Caco-2 (cell line): ENCODE data around the gene USP24. TPM values are rescaled to one million over a fixed set of nuclear protein-coding genes. Genes with fewer than 3 reads are reported as not detected.

ENCODE experiments used
- BruUV-seq: library from RNA; stranded (reverse); fragments of 400-500 nt; replicated peaks from 2 replicates; lab custom pipeline; 2021; lab: Mats Ljungman, UMichigan
- CTCF ChIA-PET: fragments of 300-600 bp; sonication (Branson Sonifier 250); formaldehyde crosslinking; loops from one replicate; lab custom pipeline; 2022; ENCODE audit warnings: antibody characterized with exemption; lab: Charles Lee
- POLR2A ChIA-PET: fragments of 300-600 bp; sonication (Branson Sonifier 250); formaldehyde crosslinking; loops from one replicate; lab custom pipeline; 2022; ENCODE audit warnings: antibody characterized with exemption; lab: Charles Lee
- DNase-seq, 2 experiments: peaks; one replicate each; pipeline versions ENCODE4 v3.0.0 to v3.0.0-alpha.2; 2020 to 2022
- H3K27me3 ChIP-seq: replicated peaks from 2 replicates; pipeline ENCODE4 v1.6.0; 2011; ENCODE audit warnings: low read length; ENCODE audit not compliant: control insufficient read depth, insufficient read depth
- H3K36me3 ChIP-seq: 2 replicates; pipeline ENCODE4 v1.5.1; 2011; ENCODE audit warnings: low read length; ENCODE audit not compliant: control insufficient read depth, insufficient read depth
- H3K4me1 ChIP-seq: fragments of 250-450 bp; sonication (Bioruptor Pico); 2 replicates; pipeline ENCODE4 v1.5.1; 2020; ENCODE audit warnings: mild to moderate bottlenecking
- H3K4me3 ChIP-seq: 2 replicates; pipeline ENCODE4 v1.5.1; 2011; ENCODE audit warnings: low read depth, mild to moderate bottlenecking, control low read depth, low read length
- H3K9me3 ChIP-seq: fragments of 250-450 bp; sonication (Bioruptor Pico); 2 replicates; pipeline ENCODE4 v1.5.1; 2020; ENCODE audit warnings: mild to moderate bottlenecking, moderate library complexity
- H3K27ac Mint-ChIP-seq: one replicate; pipeline ENCODE4 v1.8.0; 2022; ENCODE audit warnings: mixed read lengths; ENCODE audit not compliant: unreplicated experiment
- H3K27me3 Mint-ChIP-seq: one replicate; pipeline ENCODE4 v1.8.0; 2022; ENCODE audit warnings: mixed read lengths; ENCODE audit not compliant: insufficient read depth, unreplicated experiment
- H3K36me3 Mint-ChIP-seq: one replicate; pipeline ENCODE4 v1.8.0; 2022; ENCODE audit warnings: mild to moderate bottlenecking, mixed read lengths; ENCODE audit not compliant: insufficient read depth, unreplicated experiment
- H3K4me1 Mint-ChIP-seq: one replicate; pipeline ENCODE4 v1.8.0; 2022; ENCODE audit warnings: low read depth, mixed read lengths; ENCODE audit not compliant: unreplicated experiment
- H3K4me3 Mint-ChIP-seq: one replicate; pipeline ENCODE4 v1.8.0; 2022; ENCODE audit warnings: mild to moderate bottlenecking, moderate library complexity, mixed read lengths; ENCODE audit not compliant: unreplicated experiment
- H3K9me3 Mint-ChIP-seq: one replicate; pipeline ENCODE4 v1.8.0; 2022; ENCODE audit warnings: mixed read lengths; ENCODE audit not compliant: unreplicated experiment
- intact Hi-C: fragments of 100-400 bp; cut with micrococcal nuclease; formaldehyde crosslinking; loops from one replicate; pipeline ENCODE4 v1.10.0; 2022; ENCODE audit not compliant: unreplicated experiment
- total RNA-seq: library from RNA; stranded (reverse); gene quantifications from 2 replicates; pipeline ENCODE4 v1.2.3, GENCODE V29; 2022
- TF ChIP-seq, protein P1 (sequence below), 2 experiments: fragments of 200-600 bp in 1 of 2; IDR thresholded peaks; 1 replicate in 1 of 2; 2 replicates in 1 of 2; pipeline versions ENCODE4 v1.5.1 to v1.8.0; 2011 to 2022; ENCODE audit warnings: antibody characterized with exemption in 1 of 2, control low read depth in 1 of 2, inconsistent platforms in 1 of 2, low read depth in 1 of 2, low read length in 1 of 2, mild to moderate bottlenecking in 1 of 2, moderate library complexity in 1 of 2; ENCODE audit not compliant: insufficient read depth in 1 of 2, severe bottlenecking in 1 of 2, unreplicated experiment in 1 of 2

Gene USP24
- total RNA-seq, 1 experiment from 2014 or later, result 34.7 TPM

DNA sequence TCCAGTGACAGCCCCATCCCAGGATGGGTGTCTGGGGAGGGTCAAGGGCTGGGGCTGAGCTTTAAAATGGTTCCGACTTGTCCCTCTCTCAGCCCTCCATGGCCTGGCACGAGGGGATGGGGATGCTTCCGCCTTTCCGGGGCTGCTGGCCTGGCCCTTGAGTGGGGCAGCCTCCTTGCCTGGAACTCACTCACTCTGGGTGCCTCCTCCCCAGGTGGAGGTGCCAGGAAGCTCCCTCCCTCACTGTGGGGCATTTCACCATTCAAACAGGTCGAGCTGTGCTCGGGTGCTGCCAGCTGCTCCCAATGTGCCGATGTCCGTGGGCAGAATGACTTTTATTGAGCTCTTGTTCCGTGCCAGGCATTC is 151.6 kb downstream of the USP24 start:
- BruUV-seq, result no TSS peak
- H3K9me3 Mint-ChIP-seq, result no peaks in the 10 kb centered on the region
- no peaks in the 10 kb centered on the region for H3K27me3 ChIP-seq
- no peak overlapping the region for H3K4me3 ChIP-seq
- H3K27ac Mint-ChIP-seq, result no peak overlapping the region
- H3K36me3 ChIP-seq, result no peaks in the 10 kb centered on the region; the same call in 1 of the 2 replicates
- DNase-seq, result no peak
- intact Hi-C loops, result no loop called here
- no peaks in the 10 kb centered on the region for H3K9me3 ChIP-seq
- H3K4me1 Mint-ChIP-seq, result no peaks in the 10 kb centered on the region
- ChIA-PET CTCF (interaction anchor here (0.8 kb wide), 1 partner anchor 119 kb away, joined by 4 read pairs; no protein-coding TSS in a partner anchor), POLR2A (no interaction called here)
- TF ChIP-seq, protein P1, sequence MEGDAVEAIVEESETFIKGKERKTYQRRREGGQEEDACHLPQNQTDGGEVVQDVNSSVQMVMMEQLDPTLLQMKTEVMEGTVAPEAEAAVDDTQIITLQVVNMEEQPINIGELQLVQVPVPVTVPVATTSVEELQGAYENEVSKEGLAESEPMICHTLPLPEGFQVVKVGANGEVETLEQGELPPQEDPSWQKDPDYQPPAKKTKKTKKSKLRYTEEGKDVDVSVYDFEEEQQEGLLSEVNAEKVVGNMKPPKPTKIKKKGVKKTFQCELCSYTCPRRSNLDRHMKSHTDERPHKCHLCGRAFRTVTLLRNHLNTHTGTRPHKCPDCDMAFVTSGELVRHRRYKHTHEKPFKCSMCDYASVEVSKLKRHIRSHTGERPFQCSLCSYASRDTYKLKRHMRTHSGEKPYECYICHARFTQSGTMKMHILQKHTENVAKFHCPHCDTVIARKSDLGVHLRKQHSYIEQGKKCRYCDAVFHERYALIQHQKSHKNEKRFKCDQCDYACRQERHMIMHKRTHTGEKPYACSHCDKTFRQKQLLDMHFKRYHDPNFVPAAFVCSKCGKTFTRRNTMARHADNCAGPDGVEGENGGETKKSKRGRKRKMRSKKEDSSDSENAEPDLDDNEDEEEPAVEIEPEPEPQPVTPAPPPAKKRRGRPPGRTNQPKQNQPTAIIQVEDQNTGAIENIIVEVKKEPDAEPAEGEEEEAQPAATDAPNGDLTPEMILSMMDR (IDR thresholded peaks at IDR 0.05; ENCODE audit: insufficient read depth in 1 of 2, low read depth in 1 of 2, low read length in 1 of 2, severe bottlenecking in 1 of 2, unreplicated experiment in 1 of 2), result no peak
- peaks cover 38% of the 10 kb centered on the region for H3K36me3 Mint-ChIP-seq
- H3K4me1 ChIP-seq, result no peaks in the 10 kb centered on the region
- H3K4me3 Mint-ChIP-seq, result no peak overlapping the region
- no peaks in the 10 kb centered on the region for H3K27me3 Mint-ChIP-seq

DNA sequence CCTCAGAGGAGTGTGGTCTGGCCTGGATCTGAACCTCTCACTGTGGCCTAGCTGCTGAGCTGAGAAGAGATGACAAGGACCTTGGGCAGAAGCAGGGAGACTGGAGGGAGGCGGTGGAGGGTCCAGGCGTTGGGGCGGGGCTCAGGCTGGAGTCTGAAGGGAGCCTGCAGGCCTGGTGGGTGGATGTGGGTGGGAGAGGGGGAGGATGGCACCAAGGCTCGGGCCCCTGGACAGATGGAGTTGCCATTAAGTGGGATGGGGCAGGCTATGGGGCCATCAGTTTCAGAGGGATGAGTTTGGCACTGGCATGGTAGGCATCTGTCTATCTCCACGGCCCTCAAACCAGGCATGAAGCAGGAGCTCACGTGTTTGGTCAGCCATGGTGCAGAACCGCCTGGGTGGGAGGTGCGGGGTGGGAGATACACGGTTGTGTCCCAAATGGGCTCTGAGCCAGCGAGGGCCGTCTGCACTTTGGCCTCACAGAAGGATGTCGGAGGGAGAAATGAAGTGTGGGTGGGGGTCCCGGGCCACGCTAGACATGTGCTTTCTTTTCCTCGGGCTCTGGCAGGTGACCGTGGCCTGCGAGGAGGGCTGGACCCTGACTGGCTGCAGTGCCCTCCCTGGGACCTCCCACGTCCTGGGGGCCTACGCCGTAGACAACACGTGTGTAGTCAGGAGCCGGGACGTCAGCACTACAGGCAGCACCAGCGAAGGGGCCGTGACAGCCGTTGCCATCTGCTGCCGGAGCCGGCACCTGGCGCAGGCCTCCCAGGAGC is 152.2 kb downstream of the USP24 start:
- CTCF ChIA-PET, result interaction anchor here (0.8 kb wide), 1 partner anchor 118 kb away, joined by 4 read pairs; no protein-coding TSS in a partner anchor
- Mint-ChIP-seq H3K9me3 (no peaks in the 10 kb centered on the region), H3K4me1 (no peaks in the 10 kb centered on the region), H3K36me3 (peaks cover 38% of the 10 kb centered on the region), H3K27me3 (no peaks in the 10 kb centered on the region), H3K4me3 (no peak overlapping the region), H3K27ac (no peak overlapping the region)
- no peak for DNase-seq
- Histone ChIP-seq H3K36me3 (no peaks in the 10 kb centered on the region; the same call in 1 of the 2 replicates), H3K9me3 (no peaks in the 10 kb centered on the region), H3K4me1 (no peaks in the 10 kb centered on the region), H3K27me3 (no peaks in the 10 kb centered on the region), H3K4me3 (no peak overlapping the region)
- intact Hi-C loops, result no loop called here
- TF ChIP-seq, protein P1 (IDR thresholded peaks at IDR 0.05; ENCODE audit: insufficient read depth in 1 of 2, low read depth in 1 of 2, low read length in 1 of 2, severe bottlenecking in 1 of 2, unreplicated experiment in 1 of 2), result no peak
- POLR2A ChIA-PET, result no interaction called here
- BruUV-seq, result no TSS peak

DNA sequence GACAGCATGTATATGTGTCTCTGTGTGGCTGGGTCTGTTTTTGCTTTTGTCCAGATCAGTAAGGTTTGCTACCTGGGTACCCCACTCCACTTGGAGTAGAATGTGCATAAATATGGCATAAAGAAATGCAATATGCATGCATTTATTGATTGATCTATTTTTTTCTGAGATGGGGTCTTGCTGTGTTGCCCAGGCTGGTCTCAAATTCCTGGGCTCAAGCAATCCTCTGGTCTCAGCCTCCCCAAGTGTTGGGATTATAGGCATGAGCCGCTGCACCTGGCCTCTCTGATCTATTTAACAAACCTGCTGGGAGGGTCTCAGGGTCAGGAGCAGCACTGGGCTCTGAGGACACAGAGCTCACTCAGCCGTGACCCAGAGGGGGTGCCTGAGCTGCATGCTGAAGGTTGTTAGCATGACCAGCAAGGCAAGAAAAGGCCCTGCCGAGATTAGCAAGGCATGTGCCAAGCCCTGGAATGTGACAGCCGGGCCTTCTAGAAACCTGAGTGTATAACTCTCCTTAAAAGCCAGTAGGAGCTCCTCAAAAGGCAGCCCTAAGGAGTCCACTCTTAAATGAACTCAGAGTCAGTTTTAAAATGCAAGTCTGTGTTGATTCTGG is 153.3 kb downstream of the USP24 start:
- BruUV-seq, result no TSS peak
- Mint-ChIP-seq H3K9me3 (no peaks in the 10 kb centered on the region), H3K4me1 (no peaks in the 10 kb centered on the region), H3K27me3 (no peaks in the 10 kb centered on the region), H3K27ac (no peak overlapping the region), H3K36me3 (peaks cover 40% of the 10 kb centered on the region), H3K4me3 (no peak overlapping the region)
- Histone ChIP-seq H3K36me3 (no peaks in the 10 kb centered on the region; the same call in 1 of the 2 replicates), H3K27me3 (no peaks in the 10 kb centered on the region), H3K9me3 (no peaks in the 10 kb centered on the region), H3K4me3 (no peak overlapping the region), H3K4me1 (no peaks in the 10 kb centered on the region)
- DNase-seq, result no peak
- ChIA-PET POLR2A (no interaction called here), CTCF (no interaction called here)
- TF ChIP-seq, protein P1 (IDR thresholded peaks at IDR 0.05; ENCODE audit: insufficient read depth in 1 of 2, low read depth in 1 of 2, low read length in 1 of 2, severe bottlenecking in 1 of 2, unreplicated experiment in 1 of 2), result no peak
- intact Hi-C loops, result no loop called here
